Measurements from ENCODE around the gene PODN. TPM values are rescaled to one million over a fixed set of nuclear protein-coding genes. Genes with fewer than 3 reads are reported as not detected.

Gene PODN
- total and polyA plus RNA-seq, 3 donors from 2014 or later: 69.3 to 104 (median 87.5) TPM

- no peak for DNase-seq
These were observed 65.5 kb downstream of the PODN start for GRCh38 chr1:53127546-53127945.

GRCh38 chr1:53128401-53128800 is 66.4 kb downstream of the PODN start:
- H3K4me1 ChIP-seq: peaks cover 18% of the 10 kb centered on the region
- DNase-seq: no peak
- no peaks in the 10 kb centered on the region for H3K27me3 ChIP-seq
- no peaks in the 10 kb centered on the region for H3K9me3 ChIP-seq
- no peaks in the 10 kb centered on the region for H3K36me3 ChIP-seq (ENCODE audit: low read depth, missing control alignments)
- WGBS, 2 donors: 80 to 99% methylated on average over 1 to 4 of the region's 4 CpGs
- no peak overlapping the region for H3K4me3 ChIP-seq
- intact Hi-C loops (cut with DNase I; ENCODE audit: low total_unique reads): no loop called here
- H3K27ac ChIP-seq: no peak overlapping the region
- TF ChIP-seq POLR2A (IDR thresholded peaks at IDR 0.05) (no peak), CTCF (IDR thresholded peaks at IDR 0.05) (no peak)

More at GRCh38 chr1:53127546-53127945, 65.5 kb downstream of the PODN start:
- Histone ChIP-seq H3K4me3 (no peak overlapping the region), H3K27me3 (no peaks in the 10 kb centered on the region), H3K36me3 (ENCODE audit: low read depth, missing control alignments) (no peaks in the 10 kb centered on the region), H3K27ac (no peak overlapping the region), H3K4me1 (peaks cover 26% of the 10 kb centered on the region), H3K9me3 (no peaks in the 10 kb centered on the region)
- intact Hi-C loops (cut with DNase I; ENCODE audit: low total_unique reads): no loop called here
- WGBS, 2 donors: 88 to 93% methylated on average over 5 of the region's 5 CpGs
- TF ChIP-seq CTCF (IDR thresholded peaks at IDR 0.05) (no peak), POLR2A (IDR thresholded peaks at IDR 0.05) (no peak)

- no peaks in the 10 kb centered on the region for H3K9me3 ChIP-seq
- H3K4me3 ChIP-seq: no peak overlapping the region
- no peak for TF ChIP-seq CTCF (IDR thresholded peaks at IDR 0.05)
- no peak for TF ChIP-seq POLR2A (IDR thresholded peaks at IDR 0.05)
- H3K36me3 ChIP-seq (ENCODE audit: low read depth, missing control alignments): no peaks in the 10 kb centered on the region
- intact Hi-C loops (cut with DNase I; ENCODE audit: low total_unique reads): no loop called here
- no peak overlapping the region for H3K27ac ChIP-seq
- 88 to 92% methylated on average over 6 to 12 of the region's 12 CpGs for WGBS, 2 donors
- H3K4me1 ChIP-seq: peaks cover 11% of the 10 kb centered on the region
- no peaks in the 10 kb centered on the region for H3K27me3 ChIP-seq
- no peak for DNase-seq
These were observed 68.0 kb downstream of the PODN start for GRCh38 chr1:53129891-53130597.

GRCh38 chr1:53130598-53130877 is 68.5 kb downstream of the PODN start:
- Histone ChIP-seq H3K4me3 (no peak overlapping the region), H3K27me3 (no peaks in the 10 kb centered on the region), H3K36me3 (ENCODE audit: low read depth, missing control alignments) (no peaks in the 10 kb centered on the region), H3K9me3 (no peaks in the 10 kb centered on the region), H3K4me1 (peaks cover 6% of the 10 kb centered on the region), H3K27ac (no peak overlapping the region)
- WGBS, 2 donors: 60 to 71% methylated on average over 1 of the region's 1 CpG
- TF ChIP-seq POLR2A (IDR thresholded peaks at IDR 0.05) (no peak), CTCF (IDR thresholded peaks at IDR 0.05) (no peak)
- no peak for DNase-seq
- intact Hi-C loops (cut with DNase I; ENCODE audit: low total_unique reads): no loop called here
